A673 (cell line): ENCODE measurements around the gene CYTH4.

Experiments
- CTCF ChIP-seq: fragments of 300-800, 200-600 bp; sonication (generic); conservative IDR thresholded peaks from 2 replicates; pipeline ENCODE4 v1.5.1; 2017; ENCODE audit warnings: low read depth, mild to moderate bottlenecking, antibody characterized with exemption, low read length, moderate library complexity, mixed read lengths
- EZH2 ChIP-seq: fragments of 200-600 bp; sonication (generic); IDR thresholded peaks from 2 replicates; pipeline ENCODE4 v1.6.1; 2017; ENCODE audit warnings: borderline replicate concordance, low read depth, mild to moderate bottlenecking, mixed read lengths, antibody characterized with exemption, low read length; ENCODE audit not compliant: poor library complexity, severe bottlenecking

- no peak for TF ChIP-seq CTCF
- no peak for TF ChIP-seq EZH2
Measured at GRCh38 chr22:37248251-37248650, 34.1 kb upstream of the CYTH4 start.
